Measurements from ENCODE around the gene FRMPD2. TPM values are rescaled to one million over a fixed set of nuclear protein-coding genes. Genes with fewer than 3 reads are reported as not detected.

Gene FRMPD2
- polyA plus RNA-seq, 1 of the 3 experiments (the other 2 are of a cell fraction), result 0.02 TPM

DNA sequence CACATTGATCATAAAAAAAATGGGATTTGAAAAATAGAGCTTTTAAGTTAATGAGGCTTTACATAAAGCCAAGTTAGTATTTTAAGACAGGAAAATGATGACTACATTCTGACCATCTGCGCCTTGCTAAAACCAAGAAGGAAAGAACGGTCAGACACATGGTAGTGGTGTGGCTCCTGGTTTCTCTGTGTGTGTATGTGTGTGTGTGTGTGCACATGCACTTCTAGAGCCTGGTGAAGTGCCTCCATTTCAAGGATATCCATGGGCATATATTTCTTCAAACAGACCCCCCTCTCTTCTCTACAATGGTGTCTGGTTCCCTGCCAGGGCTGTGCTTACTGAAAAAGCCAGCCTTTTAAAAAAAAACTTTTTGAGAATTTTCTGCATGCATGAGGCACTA is 80.9 kb downstream of the FRMPD2 start:
- Histone ChIP-seq H3F3A (replicated peaks; ENCODE audit: insufficient read depth) (no peaks in the 10 kb centered on the region), H3K9ac (no peak overlapping the region), H3K79me2 (ENCODE audit: insufficient read depth) (no peaks in the 10 kb centered on the region), H3K27me3 (ENCODE audit: insufficient read depth) (no peaks in the 10 kb centered on the region; the same call in 1 of the 2 replicates), H2AFZ (ENCODE audit: low read depth) (no peak overlapping the region), H3K36me3 (replicated peaks in 1 of 2; ENCODE audit: control insufficient read depth in 1 of 2, insufficient read depth in 2 of 2, low read length in 1 of 2) (no peaks in the 10 kb centered on the region), H3K4me3 (ENCODE audit: low read depth in 2 of 2, low read length in 1 of 2) (no peak overlapping the region), H3K4me1 (ENCODE audit: control insufficient read depth in 1 of 2, insufficient read depth in 2 of 2, low read depth in 1 of 2, low read length in 1 of 2) (no peaks in the 10 kb centered on the region), H4K20me1 (ENCODE audit: insufficient read depth) (no peaks in the 10 kb centered on the region), H3K4me2 (no peak overlapping the region), H3K9me3 (no peaks in the 10 kb centered on the region), H3K9me2 (no peaks in the 10 kb centered on the region), H3K27ac (ENCODE audit: low read depth in 2 of 2, low read length in 1 of 2) (no peak overlapping the region)
- no peak for DNase-seq
- CTCF ChIA-PET, result no interaction called here
- no peak for TF ChIP-seq FOXM1 (IDR thresholded peaks at IDR 0.05; ENCODE audit: low read depth)
- TF ChIP-seq POLR2AphosphoS5 (IDR thresholded peaks at IDR 0.05; ENCODE audit: low read depth, low read length), result no peak
- no peak for TF ChIP-seq FOSL2 (IDR thresholded peaks at IDR 0.05; ENCODE audit: borderline replicate concordance, low read depth)
- TF ChIP-seq RAD21 (IDR thresholded peaks at IDR 0.05; ENCODE audit: low read length), result no peak
- no peak for TF ChIP-seq TEAD4 (IDR thresholded peaks at IDR 0.05; ENCODE audit: borderline replicate concordance, insufficient read depth)
- TF ChIP-seq TAF1 (IDR thresholded peaks at IDR 0.05; ENCODE audit: borderline replicate concordance, low read depth, low read length), result no peak
- TF ChIP-seq EZH2phosphoT487 (IDR thresholded peaks at IDR 0.05; ENCODE audit: borderline replicate concordance, low read depth), result no peak
- TF ChIP-seq CTCF (IDR thresholded peaks at IDR 0.05), result no peak
- no peak for TF ChIP-seq RCOR1 (IDR thresholded peaks at IDR 0.05; ENCODE audit: low read length)
- TF ChIP-seq RXRA (IDR thresholded peaks at IDR 0.05; ENCODE audit: borderline replicate concordance, low read depth), result no peak
- TF ChIP-seq, protein P1, sequence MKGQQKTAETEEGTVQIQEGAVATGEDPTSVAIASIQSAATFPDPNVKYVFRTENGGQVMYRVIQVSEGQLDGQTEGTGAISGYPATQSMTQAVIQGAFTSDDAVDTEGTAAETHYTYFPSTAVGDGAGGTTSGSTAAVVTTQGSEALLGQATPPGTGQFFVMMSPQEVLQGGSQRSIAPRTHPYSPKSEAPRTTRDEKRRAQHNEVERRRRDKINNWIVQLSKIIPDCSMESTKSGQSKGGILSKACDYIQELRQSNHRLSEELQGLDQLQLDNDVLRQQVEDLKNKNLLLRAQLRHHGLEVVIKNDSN (IDR thresholded peaks at IDR 0.05; ENCODE audit: borderline replicate concordance, low read depth), result no peak
- no peak for TF ChIP-seq EP300 (IDR thresholded peaks at IDR 0.05; ENCODE audit: borderline replicate concordance in 1 of 2, low read depth in 1 of 2, low read length in 1 of 2)
- TF ChIP-seq SMC3 (IDR thresholded peaks at IDR 0.05; ENCODE audit: low read depth, low read length), result no peak
- no peak for TF ChIP-seq GABPA (IDR thresholded peaks at IDR 0.05; ENCODE audit: low read depth)
- TF ChIP-seq MEF2A (IDR thresholded peaks at IDR 0.05; ENCODE audit: borderline replicate concordance, low read depth), result no peak
- TF ChIP-seq GATA2 (CRISPR knock-in tag; IDR thresholded peaks at IDR 0.05), result no peak
- no peak for TF ChIP-seq JUND (IDR thresholded peaks at IDR 0.05)
- TF ChIP-seq PBX3 (IDR thresholded peaks at IDR 0.05), result no peak
- TF ChIP-seq YY1 (IDR thresholded peaks at IDR 0.05; ENCODE audit: low read depth), result no peak
- TF ChIP-seq FOXJ3 (CRISPR knock-in tag; IDR thresholded peaks at IDR 0.05), result no peak
- 73% methylated on average over 2 of the region's 2 CpGs for WGBS (ENCODE audit: low lambda C conversion rate)
- POLR2A ChIA-PET, result no interaction called here
